Measurements from ENCODE around the gene SERPINB4. TPM values are rescaled to one million over a fixed set of nuclear protein-coding genes. Genes with fewer than 3 reads are reported as not detected.
"Not testable (repeated sequence)": the region's sequence is repeated elsewhere in the genome, so short reads cannot be mapped to it uniquely, and the experiment has no call there.

SERPINB4 gene
- not detected for total RNA-seq

- not testable (repeated sequence) for H3K27me3 ChIP-seq; DNase-seq (ENCODE audit: low spot score); H3K27ac ChIP-seq; H3K4me1 ChIP-seq; H3K36me3 ChIP-seq; H3K4me3 ChIP-seq; H3K9me3 ChIP-seq
Observed at GRCh38 chr18:63644142-63644541, at the start of gene SERPINB4. TSS of gene SERPINB4 (minus strand) at chr18:63644256. CDS start at chr18:63643577, 679 bp downstream.

- TF ChIP-seq CTCF (IDR thresholded peaks at IDR 0.05) = no peak
- Histone ChIP-seq H3K36me3 (no peaks in the 10 kb centered on the region), H3K27me3 (no peaks in the 10 kb centered on the region), H3K9me3 (no peaks in the 10 kb centered on the region), H3K27ac (no peak overlapping the region), H3K4me1 (no peaks in the 10 kb centered on the region), H3K4me3 (no peak overlapping the region)
- DNase-seq (ENCODE audit: low spot score) = no peak
Observed at GRCh38 chr18:63689064-63689463, 45.0 kb upstream of the SERPINB4 start.

GRCh38 chr18:63686871-63687270, 42.8 kb upstream of the SERPINB4 start:
- H3K36me3 ChIP-seq = no peaks in the 10 kb centered on the region
- no peaks in the 10 kb centered on the region for H3K27me3 ChIP-seq
- no peak for TF ChIP-seq CTCF (IDR thresholded peaks at IDR 0.05)
- no peaks in the 10 kb centered on the region for H3K9me3 ChIP-seq
- no peak overlapping the region for H3K27ac ChIP-seq
- no peaks in the 10 kb centered on the region for H3K4me1 ChIP-seq
- H3K4me3 ChIP-seq = no peak overlapping the region
- no peak for DNase-seq (ENCODE audit: low spot score)

GRCh38 chr18:63684718-63685117, 40.7 kb upstream of the SERPINB4 start:
- no peak for TF ChIP-seq CTCF (IDR thresholded peaks at IDR 0.05)
- no peaks in the 10 kb centered on the region for H3K36me3 ChIP-seq
- no peak overlapping the region for H3K4me3 ChIP-seq
- H3K27ac ChIP-seq = no peak overlapping the region
- no peaks in the 10 kb centered on the region for H3K4me1 ChIP-seq
- DNase-seq (ENCODE audit: low spot score) = no peak
- H3K27me3 ChIP-seq = no peaks in the 10 kb centered on the region
- no peaks in the 10 kb centered on the region for H3K9me3 ChIP-seq

- Histone ChIP-seq H3K36me3 (no peaks in the 10 kb centered on the region), H3K27me3 (no peaks in the 10 kb centered on the region), H3K4me3 (no peak overlapping the region), H3K9me3 (no peaks in the 10 kb centered on the region), H3K27ac (no peak overlapping the region), H3K4me1 (no peaks in the 10 kb centered on the region)
- DNase-seq (ENCODE audit: low spot score) = no peak
- no peak for TF ChIP-seq CTCF (IDR thresholded peaks at IDR 0.05)
Observed at GRCh38 chr18:63683890-63684289, 39.8 kb upstream of the SERPINB4 start.

GRCh38 chr18:63683152-63683551, 39.1 kb upstream of the SERPINB4 start:
- H3K4me3 ChIP-seq = no peak overlapping the region
- no peaks in the 10 kb centered on the region for H3K9me3 ChIP-seq
- H3K4me1 ChIP-seq = no peaks in the 10 kb centered on the region

More at GRCh38 chr18:63683152-63683551, 39.1 kb upstream of the SERPINB4 start:
- Histone ChIP-seq H3K27me3 (no peaks in the 10 kb centered on the region), H3K36me3 (no peaks in the 10 kb centered on the region), H3K27ac (no peak overlapping the region)
- no peak for TF ChIP-seq CTCF (IDR thresholded peaks at IDR 0.05)
- DNase-seq (ENCODE audit: low spot score) = no peak
